ENCODE results near the gene SORL1-AS1.

DNA sequence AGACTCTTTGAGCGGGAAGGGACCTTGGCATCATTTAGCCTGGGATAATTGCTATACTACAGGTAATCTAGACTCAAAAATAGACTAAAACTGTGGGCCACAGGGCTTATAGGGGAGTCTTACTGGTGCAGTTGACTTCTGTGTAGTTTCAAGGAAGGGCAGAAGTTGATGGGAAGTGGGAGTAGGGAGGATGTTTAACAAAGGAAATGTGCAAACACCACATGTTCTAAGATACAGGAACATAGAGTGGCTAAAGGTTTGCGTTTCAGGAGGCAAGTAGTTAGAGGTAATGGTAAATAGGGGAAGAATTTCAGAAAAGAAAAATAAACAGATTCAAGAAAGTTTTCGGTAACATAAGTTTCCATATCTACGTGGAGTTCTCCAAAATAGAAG is 15.1 kb downstream of the SORL1-AS1 start:
- no peak for TF ChIP-seq POLR2A (IDR thresholded peaks at IDR 0.05)
- TF ChIP-seq, protein P1, sequence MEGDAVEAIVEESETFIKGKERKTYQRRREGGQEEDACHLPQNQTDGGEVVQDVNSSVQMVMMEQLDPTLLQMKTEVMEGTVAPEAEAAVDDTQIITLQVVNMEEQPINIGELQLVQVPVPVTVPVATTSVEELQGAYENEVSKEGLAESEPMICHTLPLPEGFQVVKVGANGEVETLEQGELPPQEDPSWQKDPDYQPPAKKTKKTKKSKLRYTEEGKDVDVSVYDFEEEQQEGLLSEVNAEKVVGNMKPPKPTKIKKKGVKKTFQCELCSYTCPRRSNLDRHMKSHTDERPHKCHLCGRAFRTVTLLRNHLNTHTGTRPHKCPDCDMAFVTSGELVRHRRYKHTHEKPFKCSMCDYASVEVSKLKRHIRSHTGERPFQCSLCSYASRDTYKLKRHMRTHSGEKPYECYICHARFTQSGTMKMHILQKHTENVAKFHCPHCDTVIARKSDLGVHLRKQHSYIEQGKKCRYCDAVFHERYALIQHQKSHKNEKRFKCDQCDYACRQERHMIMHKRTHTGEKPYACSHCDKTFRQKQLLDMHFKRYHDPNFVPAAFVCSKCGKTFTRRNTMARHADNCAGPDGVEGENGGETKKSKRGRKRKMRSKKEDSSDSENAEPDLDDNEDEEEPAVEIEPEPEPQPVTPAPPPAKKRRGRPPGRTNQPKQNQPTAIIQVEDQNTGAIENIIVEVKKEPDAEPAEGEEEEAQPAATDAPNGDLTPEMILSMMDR (IDR thresholded peaks at IDR 0.05), result no peak

Data from lower leg skin (tissue), 3 donors.